Measurements from ENCODE around the gene PTCD1. TPM values are rescaled to one million over a fixed set of nuclear protein-coding genes. Genes with fewer than 3 reads are reported as not detected.

Gene PTCD1
- total and polyA plus RNA-seq, 10 donors: 2.1 to 17.5 (median 5.3) TPM

GRCh38 chr7:99393355-99394187 lies 45.0 kb downstream of the PTCD1 start:
- Histone ChIP-seq H3K9me3 (no peaks in the 10 kb centered on the region), H3K36me3 (peaks cover 0 to 100% (median 89%) of the 10 kb centered on the region in 6 donors), H3K27ac (peak overlapping the region; percentile 55 to 85 (median 76)), H3K4me1 (peaks cover 16 to 60% (median 27%) of the 10 kb centered on the region in 6 donors), H3K4me3 (peak overlapping the region; percentile 31 to 73 (median 46)), H3K27me3 (replicated peaks in 1 of 7) (no peaks in the 10 kb centered on the region)
- DNase-seq: no peak
- WGBS, 5 donors: 51 to 66% (median 57%) methylated on average over 26 to 30 of the region's 30 CpGs
- intact Hi-C loops (cut with DNase I; ENCODE audit: low total_unique reads): no loop called here
- no peak for TF ChIP-seq POLR2A (IDR thresholded peaks at IDR 0.05)
- peak; percentile 22 to 80 (median 26) for TF ChIP-seq POLR2AphosphoS5 (IDR thresholded peaks at IDR 0.05)

GRCh38 chr7:99392659-99393354 lies 45.8 kb downstream of the PTCD1 start:
- Histone ChIP-seq H3K9me3 (no peaks in the 10 kb centered on the region), H3K27ac (peak overlapping the region; percentile 55 to 85 (median 76)), H3K36me3 (peaks cover 0 to 100% (median 89%) of the 10 kb centered on the region in 6 donors), H3K4me1 (peaks cover 16 to 60% (median 27%) of the 10 kb centered on the region in 6 donors), H3K27me3 (replicated peaks in 1 of 7) (no peaks in the 10 kb centered on the region), H3K4me3 (peak overlapping the region; percentile 31 to 73 (median 46))
- WGBS, 5 donors: 13 to 25% (median 17%) methylated on average over 31 to 68 of the region's 68 CpGs
- intact Hi-C loops (cut with DNase I; ENCODE audit: low total_unique reads): no loop called here
- DNase-seq: peak; percentile 95
- TF ChIP-seq POLR2AphosphoS5 (IDR thresholded peaks at IDR 0.05) (peak; percentile 89 to 94 (median 91)), POLR2A (IDR thresholded peaks at IDR 0.05) (peak in 1 of 3 donors; percentile 4)
- TF ChIP-seq, protein P1, sequence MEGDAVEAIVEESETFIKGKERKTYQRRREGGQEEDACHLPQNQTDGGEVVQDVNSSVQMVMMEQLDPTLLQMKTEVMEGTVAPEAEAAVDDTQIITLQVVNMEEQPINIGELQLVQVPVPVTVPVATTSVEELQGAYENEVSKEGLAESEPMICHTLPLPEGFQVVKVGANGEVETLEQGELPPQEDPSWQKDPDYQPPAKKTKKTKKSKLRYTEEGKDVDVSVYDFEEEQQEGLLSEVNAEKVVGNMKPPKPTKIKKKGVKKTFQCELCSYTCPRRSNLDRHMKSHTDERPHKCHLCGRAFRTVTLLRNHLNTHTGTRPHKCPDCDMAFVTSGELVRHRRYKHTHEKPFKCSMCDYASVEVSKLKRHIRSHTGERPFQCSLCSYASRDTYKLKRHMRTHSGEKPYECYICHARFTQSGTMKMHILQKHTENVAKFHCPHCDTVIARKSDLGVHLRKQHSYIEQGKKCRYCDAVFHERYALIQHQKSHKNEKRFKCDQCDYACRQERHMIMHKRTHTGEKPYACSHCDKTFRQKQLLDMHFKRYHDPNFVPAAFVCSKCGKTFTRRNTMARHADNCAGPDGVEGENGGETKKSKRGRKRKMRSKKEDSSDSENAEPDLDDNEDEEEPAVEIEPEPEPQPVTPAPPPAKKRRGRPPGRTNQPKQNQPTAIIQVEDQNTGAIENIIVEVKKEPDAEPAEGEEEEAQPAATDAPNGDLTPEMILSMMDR (IDR thresholded peaks at IDR 0.05 in 8 of 11, conservative IDR thresholded peaks at IDR 0.05 in 3 of 11): peak in 2 of 11 experiments; percentile 14 to 26

- Histone ChIP-seq H3K9me3 (no peaks in the 10 kb centered on the region), H3K4me1 (peaks cover 16 to 61% (median 27%) of the 10 kb centered on the region in 6 donors), H3K27ac (peak overlapping the region in 6 of 8 donors; percentile 63 to 85 (median 76)), H3K36me3 (peaks cover 0 to 100% (median 89%) of the 10 kb centered on the region in 6 donors), H3K27me3 (replicated peaks in 1 of 7) (no peaks in the 10 kb centered on the region), H3K4me3 (peak overlapping the region in 4 of 8 donors; percentile 42 to 73 (median 53))
- WGBS, 5 donors: 78 to 93% (median 83%) methylated on average over 4 to 8 of the region's 8 CpGs
- intact Hi-C loops (cut with DNase I; ENCODE audit: low total_unique reads): no loop called here
- TF ChIP-seq POLR2A (IDR thresholded peaks at IDR 0.05) (no peak), POLR2AphosphoS5 (IDR thresholded peaks at IDR 0.05) (no peak)
- TF ChIP-seq, protein P1 (IDR thresholded peaks at IDR 0.05 in 8 of 11, conservative IDR thresholded peaks at IDR 0.05 in 3 of 11): no peak
- no peak for DNase-seq
Observed at GRCh38 chr7:99392046-99392445, 46.6 kb downstream of the PTCD1 start.

DNA sequence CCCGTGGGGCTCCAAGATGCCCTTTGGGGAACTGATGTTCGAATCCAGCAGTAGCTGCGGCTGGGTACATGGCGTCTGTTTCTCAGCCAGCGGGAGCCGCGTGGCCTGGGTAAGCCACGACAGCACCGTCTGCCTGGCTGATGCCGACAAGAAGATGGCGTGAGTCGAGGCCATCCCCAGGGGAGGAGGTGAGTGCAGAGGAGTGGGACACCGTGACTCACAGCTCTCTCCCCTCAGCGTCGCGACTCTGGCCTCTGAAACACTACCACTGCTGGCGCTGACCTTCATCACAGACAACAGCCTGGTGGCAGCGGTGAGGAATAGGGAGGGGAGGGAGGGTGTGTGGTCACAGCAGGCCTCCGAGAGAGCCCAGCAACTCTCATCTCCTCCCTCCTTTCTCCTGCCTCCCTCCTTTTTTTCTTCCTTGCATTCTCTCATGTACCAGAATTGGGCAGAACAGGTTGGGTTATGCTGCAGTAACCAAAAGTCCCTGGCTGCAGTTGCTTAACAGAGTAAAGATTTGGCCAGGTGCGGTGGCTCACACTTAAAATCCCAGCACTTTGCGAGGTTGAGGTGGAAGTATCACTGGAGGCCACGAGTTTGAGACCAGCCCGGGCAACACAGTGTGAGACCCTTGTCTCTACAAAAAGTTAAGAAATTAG lies 47.5 kb downstream of the PTCD1 start:
- no peak for DNase-seq
- Histone ChIP-seq H3K4me3 (no peak overlapping the region), H3K9me3 (no peaks in the 10 kb centered on the region), H3K27ac (peak overlapping the region in 1 of 8 donors; percentile 24), H3K4me1 (peaks cover 16 to 67% (median 28%) of the 10 kb centered on the region in 6 donors), H3K36me3 (peaks cover 0 to 100% (median 91%) of the 10 kb centered on the region in 6 donors), H3K27me3 (replicated peaks in 1 of 7) (no peaks in the 10 kb centered on the region)
- intact Hi-C loops (cut with DNase I; ENCODE audit: low total_unique reads): no loop called here
- peak in 2 of 3 donors; percentile 49 to 76 for TF ChIP-seq POLR2AphosphoS5 (IDR thresholded peaks at IDR 0.05)
- TF ChIP-seq, protein P1 (IDR thresholded peaks at IDR 0.05 in 8 of 11, conservative IDR thresholded peaks at IDR 0.05 in 3 of 11): no peak
- 91 to 99% (median 96%) methylated on average over 21 to 23 of the region's 23 CpGs for WGBS, 5 donors

Data from spleen (tissue), 11 donors.